Left cardiac atrium (tissue), 4 donors: ENCODE results near the gene LDLRAD4. TPM values are rescaled to one million over a fixed set of nuclear protein-coding genes. Genes with fewer than 3 reads are reported as not detected.

Experiments used
- ATAC-seq, 2 donors: fragments of 200-7000 bp; cut with Tn5 transposase; one replicate each; pipeline ENCODE4 v1.9.1; 2020; ENCODE audit warnings: mild to moderate bottlenecking in 2 of 2, moderate library complexity in 2 of 2
- DNase-seq: peaks from one replicate; pipeline ENCODE4 v3.0.0-alpha.2; 2020
- intact Hi-C, 2 donors: fragments of 100-400 bp; cut with DNase I; formaldehyde crosslinking; loops; one replicate each; pipeline versions ENCODE4 v1.14.1 to v1.15.1; 2022 to 2023
- total RNA-seq, 2 donors: library from RNA; stranded (reverse); fragmentation: NEBNext Ultra II Directional; extraction: Animal tissue kit (Norgen Biotek cat#: 25700); gene quantifications; one replicate each; pipeline ENCODE4 v1.2.1, GENCODE V29; 2021
- donor health status: DM: no; HTN: yes; CAD: no.
- donor health status: DM: no; HTN: yes; CAD: no; lungs with severe emphysema.
- donor health status: DM: yes; HTN: yes; CAD: no.
- donor health status: Dilated cardiomyopathy.

Gene LDLRAD4
- total RNA-seq, 2 donors from 2014 or later: 28.9 to 80.2 TPM

DNA sequence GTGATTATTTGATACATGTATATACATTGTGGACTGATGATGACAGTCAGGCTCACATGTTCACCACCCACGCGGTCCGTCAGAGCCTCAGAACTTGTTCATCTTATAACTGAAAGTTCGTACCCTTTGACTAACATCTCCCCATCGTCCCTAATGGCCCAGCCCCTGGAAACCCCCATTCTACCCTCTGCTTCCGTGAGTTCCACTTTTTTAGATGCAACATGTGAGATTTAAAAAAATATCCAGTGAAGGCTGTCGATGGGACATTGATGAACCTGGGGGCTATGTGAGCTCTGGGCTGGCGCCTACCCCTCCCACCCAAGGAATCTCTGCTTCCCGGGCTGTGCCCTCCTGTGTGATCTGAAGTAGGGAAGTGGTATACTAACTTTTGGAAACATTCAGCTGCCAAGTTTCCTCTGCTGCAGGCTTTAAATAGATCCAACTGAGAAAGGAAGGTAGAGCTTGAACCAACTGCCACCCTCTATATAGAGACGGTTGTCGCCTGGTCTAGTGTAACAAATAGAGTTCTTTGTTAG is 344.0 kb downstream of the LDLRAD4 start:
- DNase-seq: no peak
- intact Hi-C loops: loop anchor here in 1 of 2 donors (2.0 kb wide), 1 partner anchor 48 kb away; no protein-coding TSS in a partner anchor
- peak; percentile 31 to 38 for ATAC-seq

DNA sequence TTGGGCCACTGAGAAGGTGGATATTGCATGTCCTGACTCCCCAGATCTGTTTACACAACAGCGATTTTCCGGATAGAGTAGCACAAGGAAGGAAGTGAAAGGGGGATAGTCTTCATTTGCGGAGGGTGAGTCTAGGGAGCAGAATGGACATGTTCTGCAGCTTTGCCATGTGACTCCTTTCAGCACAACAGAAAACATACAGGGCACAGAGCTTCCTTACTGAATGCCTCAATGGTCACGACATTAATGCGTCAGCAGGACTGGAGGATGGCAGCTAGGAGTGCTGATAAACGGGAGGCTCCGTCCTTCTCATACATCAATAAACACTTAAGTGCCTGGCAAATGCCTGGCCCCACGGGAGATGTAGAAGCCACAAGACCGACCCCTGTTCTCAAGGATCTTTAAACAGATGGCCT is 344.8 kb downstream of the LDLRAD4 start:
- DNase-seq: no peak
- intact Hi-C loops: loop anchor here in 1 of 2 donors (2.0 kb wide), 1 partner anchor 47 kb away; no protein-coding TSS in a partner anchor
- ATAC-seq: peak in 1 of 2 donors; percentile 40

- peak; percentile 64 for DNase-seq
- intact Hi-C loops: no loop called here
- ATAC-seq: no peak
These were observed 346.0 kb downstream of the LDLRAD4 start for GRCh38 chr18:13564579-13564978.

GRCh38 chr18:13565228-13565627 is 346.7 kb downstream of the LDLRAD4 start:
- intact Hi-C loops: no loop called here
- DNase-seq (peak; percentile 77), ATAC-seq (peak; percentile 86 to 93)

DNA sequence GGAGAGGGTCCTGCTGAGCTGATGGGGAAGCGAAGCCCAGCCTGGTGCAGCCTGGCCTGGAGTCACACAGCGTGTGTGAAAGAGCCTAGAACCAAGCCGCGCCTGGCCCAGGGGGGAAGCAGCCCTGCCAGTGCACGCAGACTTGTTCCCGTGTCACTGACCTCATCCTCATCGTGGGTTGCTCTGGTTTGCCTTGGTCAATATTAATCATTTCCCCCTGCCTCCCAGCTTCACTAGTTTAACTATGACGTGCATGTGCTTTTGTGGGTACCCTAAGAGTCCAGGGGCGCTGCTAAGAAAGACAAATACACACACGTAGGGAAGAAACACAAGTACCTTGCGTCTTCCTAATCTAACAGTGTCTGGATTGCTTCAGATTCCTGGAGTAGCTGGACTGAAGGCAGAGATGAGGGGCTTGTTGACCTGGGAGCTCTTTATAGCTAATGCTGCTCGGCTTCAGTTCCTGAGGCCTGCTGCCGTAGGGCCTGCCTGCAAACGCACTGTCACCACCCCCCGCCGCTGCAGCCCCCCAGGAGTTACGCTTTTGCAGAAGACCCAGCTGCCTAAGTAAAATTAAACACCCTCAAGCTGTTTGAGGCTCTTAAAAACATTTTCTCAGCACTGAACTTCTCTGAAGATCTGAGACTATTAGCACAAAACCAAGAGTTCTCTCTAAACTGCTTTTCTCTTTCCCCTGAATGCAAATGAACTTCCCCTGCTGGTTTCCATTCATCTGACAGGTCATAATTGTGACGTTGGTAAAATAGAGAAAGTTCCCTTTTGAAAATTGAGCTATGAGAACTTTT is 348.6 kb downstream of the LDLRAD4 start:
- intact Hi-C loops: no loop called here
- peak; percentile 70 for DNase-seq
- ATAC-seq: peak in 1 of 2 donors; percentile 44

GRCh38 chr18:13568443-13569392 is 350.2 kb downstream of the LDLRAD4 start:
- intact Hi-C loops: no loop called here
- DNase-seq (no peak), ATAC-seq (no peak)

GRCh38 chr18:13570216-13570615 is 351.7 kb downstream of the LDLRAD4 start:
- intact Hi-C loops: no loop called here
- no peak for ATAC-seq
- no peak for DNase-seq

GRCh38 chr18:13570856-13571495 is 352.4 kb downstream of the LDLRAD4 start:
- intact Hi-C loops: no loop called here

DNA sequence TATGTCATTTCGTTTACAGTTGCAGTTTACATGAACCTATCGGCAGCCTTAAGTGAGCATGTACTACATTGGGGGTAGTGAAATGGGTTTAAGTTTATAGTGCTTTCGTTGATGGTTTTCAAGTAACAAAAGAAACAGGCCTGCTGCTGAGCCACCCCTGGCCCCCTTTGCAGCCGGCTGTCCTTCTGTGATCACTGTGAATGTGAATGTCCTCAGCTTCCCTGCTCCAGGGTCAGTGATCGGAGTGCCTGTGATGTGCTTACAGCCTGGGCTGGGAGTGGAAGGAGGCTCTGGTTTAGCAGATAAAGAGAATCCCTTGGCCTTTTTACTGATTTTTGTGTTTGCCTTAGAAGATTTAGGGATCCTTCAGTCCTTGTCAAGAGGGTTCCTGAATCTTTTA is 353.6 kb downstream of the LDLRAD4 start:
- ATAC-seq (no peak), DNase-seq (no peak)
- intact Hi-C loops: no loop called here

More at GRCh38 chr18:13570856-13571495, 352.4 kb downstream of the LDLRAD4 start:
- ATAC-seq (no peak), DNase-seq (no peak)

GRCh38 chr18:13572721-13573120 is 354.2 kb downstream of the LDLRAD4 start:
- DNase-seq (no peak), ATAC-seq (no peak)
- intact Hi-C loops: no loop called here

GRCh38 chr18:13573750-13574149 is 355.2 kb downstream of the LDLRAD4 start:
- intact Hi-C loops: no loop called here
- ATAC-seq (no peak), DNase-seq (no peak)

DNA sequence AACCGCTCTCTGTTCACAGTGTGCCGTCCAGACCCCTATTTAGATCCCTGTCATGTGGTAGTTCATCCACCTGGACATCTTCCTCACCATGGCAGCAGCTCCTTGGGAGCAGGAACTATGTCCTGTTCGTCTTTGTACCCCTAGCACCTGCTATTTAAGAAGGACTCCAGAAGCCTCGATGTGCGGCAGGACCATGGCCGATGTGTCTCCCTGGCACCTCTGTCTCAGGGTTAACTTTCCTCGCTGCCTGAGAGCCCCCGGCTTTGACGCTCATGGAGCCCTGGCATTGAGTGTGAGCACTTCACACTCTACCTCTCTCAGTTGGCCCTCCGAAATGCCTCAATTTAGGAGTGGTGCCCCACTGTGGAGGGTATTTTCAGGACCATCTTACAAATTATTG is 355.8 kb downstream of the LDLRAD4 start:
- intact Hi-C loops: no loop called here
- DNase-seq: no peak

GRCh38 chr18:13574761-13575160 is 356.2 kb downstream of the LDLRAD4 start:
- intact Hi-C loops: no loop called here
- no peak for DNase-seq
- ATAC-seq: no peak

More for the DNA sequence above, 355.8 kb downstream of the LDLRAD4 start:
- no peak for ATAC-seq

DNA sequence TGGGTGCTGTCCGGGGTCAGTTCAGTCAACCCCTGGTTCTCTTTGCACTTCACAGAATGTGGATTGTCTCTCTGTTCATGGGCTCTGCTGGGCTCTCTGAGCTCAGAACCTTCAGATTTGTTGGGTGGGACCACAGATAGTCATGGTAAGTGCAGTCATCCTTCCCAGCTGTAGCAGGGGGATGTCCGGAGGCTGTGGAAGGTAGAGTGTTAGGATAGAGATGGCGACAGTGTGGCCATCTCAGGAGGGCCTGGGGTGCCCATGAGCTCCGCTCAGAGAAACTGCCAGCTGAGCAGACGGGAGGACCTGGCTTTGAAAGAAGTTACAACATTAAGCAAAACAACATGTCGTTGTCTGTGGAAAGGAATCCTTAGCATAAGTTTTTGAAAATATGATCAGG is 358.0 kb downstream of the LDLRAD4 start:
- ATAC-seq (no peak), DNase-seq (no peak)
- intact Hi-C loops: no loop called here

GRCh38 chr18:13577091-13577697 is 358.6 kb downstream of the LDLRAD4 start:
- no peak for DNase-seq
- ATAC-seq: peak; percentile 51 to 75
- intact Hi-C loops: no loop called here

GRCh38 chr18:13577781-13578180 is 359.2 kb downstream of the LDLRAD4 start:
- ATAC-seq (no peak), DNase-seq (no peak)
- intact Hi-C loops: no loop called here

GRCh38 chr18:13578400-13578799 is 359.8 kb downstream of the LDLRAD4 start:
- intact Hi-C loops: no loop called here
- DNase-seq (no peak), ATAC-seq (no peak)

DNA sequence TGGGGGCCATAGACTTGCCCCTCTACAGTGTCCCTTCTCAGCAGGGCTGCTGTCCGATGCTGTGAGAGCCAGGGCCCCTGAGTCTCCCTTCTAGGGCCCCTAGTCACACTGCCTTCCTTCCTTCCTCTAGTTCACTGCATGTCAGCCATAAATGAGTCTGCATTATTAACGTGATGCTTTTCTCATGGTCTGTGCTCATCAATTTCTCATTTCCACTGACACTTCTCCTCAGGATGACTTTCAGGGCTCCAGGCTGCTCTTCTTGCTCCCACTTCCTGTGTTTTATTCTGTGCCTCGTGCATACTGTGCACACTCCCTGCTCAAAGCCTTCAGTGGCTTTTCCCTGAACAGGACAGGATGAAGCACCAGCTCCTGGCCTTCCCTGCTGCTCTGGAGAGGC is 361.3 kb downstream of the LDLRAD4 start:
- intact Hi-C loops: no loop called here
- DNase-seq (no peak), ATAC-seq (no peak)

DNA sequence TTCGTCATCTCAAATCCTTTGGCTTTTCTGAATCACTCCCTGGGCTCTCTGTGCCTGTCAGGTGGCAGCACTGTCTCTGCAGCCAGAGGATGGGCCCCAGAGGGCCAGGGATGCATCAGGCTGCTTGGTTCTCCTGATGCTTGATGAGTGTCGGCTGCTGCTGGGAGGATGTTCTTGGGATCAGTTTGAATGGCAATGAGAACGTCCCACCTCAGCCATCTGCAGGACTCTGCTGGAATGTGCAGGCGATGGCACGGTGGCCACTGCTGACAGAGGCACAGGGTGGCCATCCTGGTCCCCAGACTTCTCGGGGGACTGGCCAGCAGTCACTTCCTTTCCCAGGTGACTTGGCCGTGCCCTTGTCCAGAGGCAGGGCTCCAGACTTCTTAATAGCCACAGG is 361.8 kb downstream of the LDLRAD4 start:
- ATAC-seq: no peak
- intact Hi-C loops: no loop called here
- DNase-seq: no peak
